ENCODE results near the gene DISC1. TPM values are rescaled to one million over a fixed set of nuclear protein-coding genes. Genes with fewer than 3 reads are reported as not detected.

DISC1 gene
- total and polyA plus RNA-seq, 2 experiments from 2014 or later, result 0.43 to 1.2 TPM

DNA sequence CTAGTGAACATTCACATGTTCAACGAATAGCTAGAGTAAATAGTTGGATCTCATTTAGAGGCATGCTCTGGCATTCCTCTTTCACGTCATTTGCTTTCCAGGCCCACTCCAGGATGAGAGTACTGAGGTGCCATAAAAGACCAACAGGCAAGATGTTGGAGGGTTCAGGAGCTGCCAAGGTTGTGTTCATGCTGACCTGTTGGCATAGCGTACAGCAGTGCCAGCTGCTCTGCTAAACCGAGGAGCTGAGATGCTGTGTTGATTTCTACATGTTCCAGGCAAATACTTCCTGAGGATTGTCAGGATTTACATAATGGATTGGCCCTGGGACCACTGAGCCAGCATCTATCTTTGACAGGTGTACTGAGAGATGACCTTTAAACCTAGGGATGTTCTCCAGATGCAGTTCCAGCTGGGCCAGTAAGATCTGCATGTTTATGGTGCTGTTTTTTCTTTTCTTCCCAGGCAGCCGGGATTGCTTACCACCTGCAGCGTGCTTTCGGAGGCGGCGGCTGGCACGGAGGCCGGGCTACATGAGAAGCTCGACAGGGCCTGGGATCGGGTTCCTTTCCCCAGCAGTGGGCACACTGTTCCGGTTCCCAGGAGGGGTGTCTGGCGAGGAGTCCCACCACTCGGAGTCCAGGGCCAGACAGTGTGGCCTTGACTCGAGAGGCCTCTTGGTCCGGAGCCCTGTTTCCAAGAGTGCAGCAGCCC lies 66.9 kb downstream of the DISC1 start:
- Histone ChIP-seq H3K9me2 (ENCODE audit: insufficient read depth) (no peaks in the 10 kb centered on the region), H3K4me2 (ENCODE audit: unreplicated experiment) (no peak overlapping the region), H3F3A (ENCODE audit: insufficient read depth) (no peaks in the 10 kb centered on the region), H3K27ac (no peak overlapping the region), H3K4me1 (ENCODE audit: insufficient read depth) (no peaks in the 10 kb centered on the region), H3K27me3 (replicated peaks; ENCODE audit: insufficient read depth) (no peaks in the 10 kb centered on the region), H3K4me3 (no peak overlapping the region), H2AFZ (no peak overlapping the region), H3K9ac (no peak overlapping the region), H4K20me1 (ENCODE audit: insufficient read depth) (no peaks in the 10 kb centered on the region), H3K36me3 (ENCODE audit: low read depth) (no peaks in the 10 kb centered on the region), H3K79me2 (ENCODE audit: insufficient read depth) (no peaks in the 10 kb centered on the region), H3K9me3 (ENCODE audit: low read depth) (no peaks in the 10 kb centered on the region)
- TF ChIP-seq EZH2 (IDR thresholded peaks at IDR 0.05; ENCODE audit: insufficient read depth, poor library complexity, severe bottlenecking) (no peak), EZH2phosphoT487 (IDR thresholded peaks at IDR 0.05; ENCODE audit: insufficient read depth, low read depth) (no peak)
- 72 to 73% methylated on average over 18 of the region's 18 CpGs for WGBS, 2 experiments (ENCODE audit: low coverage in 1 of 2, low lambda C conversion rate in 2 of 2, missing lambda C conversion rate in 2 of 2)
- no peak for DNase-seq
- in situ Hi-C loops (cut with MboI), result no loop called here

DNA sequence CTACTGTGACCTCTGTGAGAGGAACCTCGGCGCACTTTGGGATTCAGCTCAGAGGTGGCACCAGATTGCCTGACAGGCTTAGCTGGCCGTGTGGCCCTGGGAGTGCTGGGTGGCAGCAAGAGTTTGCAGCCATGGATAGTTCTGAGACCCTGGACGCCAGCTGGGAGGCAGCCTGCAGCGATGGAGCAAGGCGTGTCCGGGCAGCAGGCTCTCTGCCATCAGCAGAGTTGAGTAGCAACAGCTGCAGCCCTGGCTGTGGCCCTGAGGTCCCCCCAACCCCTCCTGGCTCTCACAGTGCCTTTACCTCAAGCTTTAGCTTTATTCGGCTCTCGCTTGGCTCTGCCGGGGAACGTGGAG lies 67.5 kb downstream of the DISC1 start:
- Histone ChIP-seq H3K9me2 (ENCODE audit: insufficient read depth) (no peaks in the 10 kb centered on the region), H3K27ac (no peak overlapping the region), H3K79me2 (ENCODE audit: insufficient read depth) (no peaks in the 10 kb centered on the region), H4K20me1 (ENCODE audit: insufficient read depth) (no peaks in the 10 kb centered on the region), H3K9ac (no peak overlapping the region), H3K27me3 (replicated peaks; ENCODE audit: insufficient read depth) (no peaks in the 10 kb centered on the region), H2AFZ (no peak overlapping the region), H3K9me3 (ENCODE audit: low read depth) (no peaks in the 10 kb centered on the region), H3K36me3 (ENCODE audit: low read depth) (no peaks in the 10 kb centered on the region), H3K4me1 (ENCODE audit: insufficient read depth) (no peaks in the 10 kb centered on the region), H3K4me2 (ENCODE audit: unreplicated experiment) (no peak overlapping the region), H3K4me3 (no peak overlapping the region), H3F3A (ENCODE audit: insufficient read depth) (no peaks in the 10 kb centered on the region)
- in situ Hi-C loops (cut with MboI), result no loop called here
- DNase-seq, result no peak
- WGBS, 2 experiments (ENCODE audit: low coverage in 1 of 2, low lambda C conversion rate in 2 of 2, missing lambda C conversion rate in 2 of 2), result 42 to 50% methylated on average over 11 of the region's 11 CpGs
- no peak for TF ChIP-seq EZH2 (IDR thresholded peaks at IDR 0.05; ENCODE audit: insufficient read depth, poor library complexity, severe bottlenecking)
- no peak for TF ChIP-seq EZH2phosphoT487 (IDR thresholded peaks at IDR 0.05; ENCODE audit: insufficient read depth, low read depth)

DNA sequence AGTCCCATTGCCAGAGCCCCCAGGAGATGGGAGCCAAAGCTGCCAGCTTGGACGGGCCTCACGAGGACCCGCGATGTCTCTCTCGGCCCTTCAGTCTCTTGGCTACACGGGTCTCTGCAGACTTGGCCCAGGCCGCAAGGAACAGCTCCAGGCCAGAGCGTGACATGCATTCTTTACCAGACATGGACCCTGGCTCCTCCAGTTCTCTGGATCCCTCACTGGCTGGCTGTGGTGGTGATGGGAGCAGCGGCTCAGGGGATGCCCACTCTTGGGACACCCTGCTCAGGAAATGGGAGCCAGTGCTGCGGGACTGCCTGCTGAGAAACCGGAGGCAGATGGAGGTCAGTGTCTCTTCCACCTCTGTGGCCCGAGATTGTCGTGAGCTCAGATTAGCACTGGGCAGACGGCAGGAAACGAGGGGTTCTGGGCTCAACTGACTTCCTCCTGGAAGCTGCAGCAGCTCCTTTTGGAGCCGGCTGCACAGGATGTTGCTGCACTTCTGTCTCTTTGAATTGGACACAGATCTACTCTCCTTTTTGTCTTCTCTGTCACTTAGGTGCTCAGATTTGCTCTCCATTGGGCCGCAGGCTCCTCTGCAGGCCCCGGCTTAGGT lies 68.0 kb downstream of the DISC1 start:
- no peak overlapping the region for H3K4me2 ChIP-seq (ENCODE audit: unreplicated experiment)
- in situ Hi-C loops (cut with MboI), result no loop called here
- H3K4me1 ChIP-seq (ENCODE audit: insufficient read depth), result no peaks in the 10 kb centered on the region
- no peaks in the 10 kb centered on the region for H4K20me1 ChIP-seq (ENCODE audit: insufficient read depth)
- WGBS, 2 experiments (ENCODE audit: low coverage in 1 of 2, low lambda C conversion rate in 2 of 2, missing lambda C conversion rate in 2 of 2), result 52 to 63% methylated on average over 14 to 18 of the region's 18 CpGs
- H3K9me3 ChIP-seq (ENCODE audit: low read depth), result no peaks in the 10 kb centered on the region
- H2AFZ ChIP-seq, result no peak overlapping the region
- no peak overlapping the region for H3K4me3 ChIP-seq
- no peak overlapping the region for H3K27ac ChIP-seq
- H3K9ac ChIP-seq, result no peak overlapping the region
- no peak for TF ChIP-seq EZH2phosphoT487 (IDR thresholded peaks at IDR 0.05; ENCODE audit: insufficient read depth, low read depth)
- TF ChIP-seq EZH2 (IDR thresholded peaks at IDR 0.05; ENCODE audit: insufficient read depth, poor library complexity, severe bottlenecking), result no peak
- no peaks in the 10 kb centered on the region for H3K79me2 ChIP-seq (ENCODE audit: insufficient read depth)
- no peaks in the 10 kb centered on the region for H3F3A ChIP-seq (ENCODE audit: insufficient read depth)
- no peaks in the 10 kb centered on the region for H3K27me3 ChIP-seq (replicated peaks; ENCODE audit: insufficient read depth)
- no peaks in the 10 kb centered on the region for H3K9me2 ChIP-seq (ENCODE audit: insufficient read depth)
- no peaks in the 10 kb centered on the region for H3K36me3 ChIP-seq (ENCODE audit: low read depth)
- no peak for DNase-seq

DNA sequence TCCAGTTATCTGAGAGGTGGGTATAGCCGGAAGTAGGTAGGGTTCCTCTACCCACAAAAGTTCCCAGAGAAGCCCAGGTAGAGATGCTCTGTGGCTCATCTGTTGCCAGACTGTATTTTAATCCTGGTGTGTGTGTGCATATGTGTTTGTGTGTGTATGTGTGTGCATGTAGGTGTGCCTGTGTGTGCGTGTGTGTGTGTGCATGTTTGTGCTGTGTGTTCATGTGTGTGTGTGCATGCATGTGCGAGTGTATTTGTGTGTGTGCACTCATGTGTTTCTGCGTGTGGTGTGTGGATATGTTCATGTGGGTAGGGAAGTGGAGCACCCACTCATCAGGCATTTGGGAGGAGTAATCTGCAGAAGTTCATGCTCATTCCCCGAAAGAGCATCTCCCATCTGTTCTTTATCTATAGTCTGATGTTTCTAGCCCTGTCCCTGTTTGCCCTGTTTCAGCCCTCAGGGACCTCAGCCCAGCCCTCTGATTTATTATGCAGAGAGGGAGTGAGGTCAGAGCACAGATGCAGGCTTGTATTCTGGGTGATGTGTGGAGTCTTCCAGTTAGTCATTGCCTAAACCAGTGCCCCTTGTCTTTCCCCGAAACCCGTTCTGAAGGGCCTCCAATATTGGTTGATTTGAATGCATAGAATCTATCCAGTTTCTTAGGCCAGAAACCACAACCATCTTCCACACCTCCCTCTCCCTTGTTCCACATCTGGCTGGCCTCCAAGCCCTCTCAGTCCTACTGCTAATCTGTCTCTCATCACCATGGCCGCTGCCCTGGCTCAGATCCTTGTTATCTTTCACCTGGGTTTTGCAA lies 69.1 kb downstream of the DISC1 start:
- no peak for DNase-seq
- Histone ChIP-seq H3K9me2 (ENCODE audit: insufficient read depth) (no peaks in the 10 kb centered on the region), H3K4me2 (ENCODE audit: unreplicated experiment) (no peak overlapping the region), H3K9me3 (ENCODE audit: low read depth) (no peaks in the 10 kb centered on the region), H3F3A (ENCODE audit: insufficient read depth) (no peaks in the 10 kb centered on the region), H3K36me3 (ENCODE audit: low read depth) (no peaks in the 10 kb centered on the region), H3K79me2 (ENCODE audit: insufficient read depth) (no peaks in the 10 kb centered on the region), H3K4me3 (no peak overlapping the region), H4K20me1 (ENCODE audit: insufficient read depth) (no peaks in the 10 kb centered on the region), H3K9ac (no peak overlapping the region), H3K27ac (no peak overlapping the region), H2AFZ (no peak overlapping the region), H3K27me3 (replicated peaks; ENCODE audit: insufficient read depth) (no peaks in the 10 kb centered on the region), H3K4me1 (ENCODE audit: insufficient read depth) (no peaks in the 10 kb centered on the region)
- whole genome bisulfite sequencing, 2 experiments (ENCODE audit: low coverage in 1 of 2, low lambda C conversion rate in 2 of 2, missing lambda C conversion rate in 2 of 2), result 64 to 70% methylated on average over 8 of the region's 8 CpGs
- in situ Hi-C loops (cut with MboI), result no loop called here
- TF ChIP-seq EZH2 (IDR thresholded peaks at IDR 0.05; ENCODE audit: insufficient read depth, poor library complexity, severe bottlenecking) (no peak), EZH2phosphoT487 (IDR thresholded peaks at IDR 0.05; ENCODE audit: insufficient read depth, low read depth) (no peak)

Measured in GM23248 (cell line).